GM10248 (cell line): ENCODE data around the gene BCL2L13.
"Not testable (repeated sequence)": the region's sequence is repeated elsewhere in the genome, so short reads cannot be mapped to it uniquely, and the experiment has no call there.

Experiments
- CTCF ChIA-PET: fragments of 300-600 bp; sonication (Branson Sonifier 250); formaldehyde crosslinking; extraction: SDS; loops from one replicate; lab custom pipeline; 2021; ENCODE audit warnings: antibody characterized with exemption; lab: Yijun Ruan, JAX
- POLR2A ChIA-PET: fragments of 350-650 bp; sonication (Branson Sonifier 250); formaldehyde crosslinking; extraction: SDS; loops from one replicate; lab custom pipeline; 2020; ENCODE audit warnings: antibody characterized with exemption; lab: Yijun Ruan, JAX
- DNase-seq: peaks from one replicate; pipeline ENCODE4 v3.0.0; 2012; ENCODE audit errors: extremely low spot score
- CTCF ChIP-seq: IDR thresholded peaks from 2 replicates; pipeline ENCODE4 v1.5.1; 2012; ENCODE audit warnings: mild to moderate bottlenecking, low read depth; ENCODE audit errors: extremely low read depth, missing control alignments, control extremely low read depth

The BCL2L13 gene

GRCh38 chr22:17754233-17754925 is 115.8 kb downstream of the BCL2L13 start:
- ChIA-PET CTCF (interaction anchor here (1.0 to 1.6 kb wide), 4 partner anchors 10 to 322 kb away, joined by 3 read pairs; no protein-coding TSS in a partner anchor), POLR2A (no interaction called here)
- TF ChIP-seq CTCF, result peak; percentile 35
- DNase-seq, result no peak

GRCh38 chr22:17761138-17761488 is 122.6 kb downstream of the BCL2L13 start:
- no peak for TF ChIP-seq CTCF
- no peak for DNase-seq
- ChIA-PET POLR2A (no interaction called here), CTCF (no interaction called here)

GRCh38 chr22:17763442-17763841 is 124.9 kb downstream of the BCL2L13 start:
- DNase-seq, result not testable (repeated sequence)
- ChIA-PET POLR2A (interaction anchor here (0.7 kb wide), 1 partner anchor 10 kb away, joined by 3 read pairs; no protein-coding TSS in a partner anchor), CTCF (interaction anchor here (1.5 kb wide), 1 partner anchor 20 kb away, joined by 6 read pairs; no protein-coding TSS in a partner anchor)

GRCh38 chr22:17764036-17764435 is 125.5 kb downstream of the BCL2L13 start:
- POLR2A ChIA-PET, result no interaction called here
- CTCF ChIA-PET, result interaction anchor here (2.0 to 5.4 kb wide), 2 partner anchors 21 to 23 kb away, joined by 6 to 36 read pairs; no protein-coding TSS in a partner anchor
- TF ChIP-seq CTCF, result no peak
- DNase-seq, result no peak

GRCh38 chr22:17764852-17765251 is 126.3 kb downstream of the BCL2L13 start:
- DNase-seq, result not testable (repeated sequence)

GRCh38 chr22:17767233-17768065 is 128.9 kb downstream of the BCL2L13 start:
- DNase-seq, result peak; percentile 67
- POLR2A ChIA-PET, result interaction anchor here (0.9 kb wide), 1 partner anchor 12 kb away, joined by 3 read pairs; no protein-coding TSS in a partner anchor
- CTCF ChIA-PET, result interaction anchor here (1.0 to 5.4 kb wide), 7 partner anchors 12 to 309 kb away, joined by 3 to 36 read pairs (median 5); no protein-coding TSS in a partner anchor
- no peak for TF ChIP-seq CTCF

More at GRCh38 chr22:17764852-17765251, 126.3 kb downstream of the BCL2L13 start:
- ChIA-PET CTCF (interaction anchor here (0.8 to 5.4 kb wide), 6 partner anchors 10 to 293 kb away, joined by 3 to 36 read pairs (median 4); no protein-coding TSS in a partner anchor), POLR2A (interaction anchor here (1.1 kb wide), 2 partner anchors 12 to 15 kb away, joined by 3 to 4 read pairs; no protein-coding TSS in a partner anchor)

GRCh38 chr22:17769013-17769715 is 130.6 kb downstream of the BCL2L13 start:
- TF ChIP-seq CTCF, result no peak
- no peak for DNase-seq
- ChIA-PET CTCF (interaction anchor here (0.8 to 5.4 kb wide), 5 partner anchors 11 to 26 kb away, joined by 4 to 36 read pairs (median 11); no protein-coding TSS in a partner anchor), POLR2A (no interaction called here)
